SK-N-SH treated with all-trans-retinoic acid at 6 μM for 48 hours (cell line): Measurements from ENCODE around the gene HOXA6.

Source experiments
- ATAC-seq: fragments of 200-7000 bp; cut with Tn5 transposase; 3 replicates; pipeline ENCODE4 v1.9.1; 2020; ENCODE audit warnings: mild to moderate bottlenecking, moderate library complexity
- ARNTL ChIP-seq: fragments of 450-650 bp; formaldehyde crosslinking; IDR thresholded peaks from 2 replicates; pipeline ENCODE4 v1.5.0; 2020; ENCODE audit warnings: low read depth, mild to moderate bottlenecking, moderate library complexity, borderline replicate concordance
- ESRRG ChIP-seq: fragments of 250-450 bp; sonication (Bioruptor Pico); IDR thresholded peaks from 2 replicates; pipeline ENCODE4 v1.6.1; 2021; ENCODE audit warnings: mild to moderate bottlenecking
- ISL1 ChIP-seq: fragments of 250-450 bp; sonication (Bioruptor Pico); IDR thresholded peaks from 2 replicates; pipeline ENCODE4 v2.1.2; 2022; ENCODE audit warnings: mild to moderate bottlenecking, moderate library complexity
- OSR1 ChIP-seq: fragments of 250-450 bp; sonication (Bioruptor Pico); IDR thresholded peaks from 2 replicates; pipeline ENCODE4 v1.8.0; 2022; ENCODE audit warnings: moderate library complexity, mild to moderate bottlenecking, inconsistent platforms
- PPARA ChIP-seq: fragments of 250-450 bp; sonication (Bioruptor Pico); IDR thresholded peaks from 2 replicates; pipeline ENCODE4 v1.5.0; 2020; ENCODE audit warnings: mild to moderate bottlenecking, borderline replicate concordance
- RARB ChIP-seq: fragments of 250-450 bp; sonication (Bioruptor Pico); IDR thresholded peaks from 2 replicates; pipeline ENCODE4 v1.8.0; 2021; ENCODE audit warnings: mild to moderate bottlenecking, moderate library complexity
- SNAI2 ChIP-seq: fragments of 250-450 bp; sonication (Bioruptor Pico); IDR thresholded peaks from 2 replicates; pipeline ENCODE4 v1.5.0; 2020; ENCODE audit warnings: mild to moderate bottlenecking, moderate library complexity
- TCF4 ChIP-seq: fragments of 250-450 bp; sonication (Bioruptor Pico); IDR thresholded peaks from 2 replicates; pipeline ENCODE4 v1.8.0; 2021; ENCODE audit warnings: mild to moderate bottlenecking, moderate library complexity, borderline replicate concordance
- TOX ChIP-seq: fragments of 250-450 bp; sonication (Bioruptor Pico); IDR thresholded peaks from 2 replicates; pipeline ENCODE4 v1.8.0; 2021; ENCODE audit warnings: mild to moderate bottlenecking, moderate library complexity, borderline replicate concordance
- ZC3H10 ChIP-seq: fragments of 250-450 bp; sonication (Bioruptor Pico); IDR thresholded peaks from 2 replicates; pipeline ENCODE4 v1.5.1; 2021; ENCODE audit warnings: mild to moderate bottlenecking, moderate library complexity
- ZFP3 ChIP-seq: fragments of 250-450 bp; sonication (Bioruptor Pico); IDR thresholded peaks from 2 replicates; pipeline ENCODE4 v1.5.0; 2020; ENCODE audit warnings: mild to moderate bottlenecking, moderate library complexity
- ZFP30 ChIP-seq: fragments of 450-650 bp; formaldehyde crosslinking; IDR thresholded peaks from 2 replicates; pipeline ENCODE4 v1.5.0; 2022; ENCODE audit warnings: mild to moderate bottlenecking, moderate library complexity
- ZNF565 ChIP-seq: fragments of 450-650 bp; formaldehyde crosslinking; conservative IDR thresholded peaks from 2 replicates; pipeline ENCODE4 v1.5.0; 2020; ENCODE audit warnings: low read depth, mild to moderate bottlenecking, moderate library complexity
- ZNF70 ChIP-seq: fragments of 450-650 bp; formaldehyde crosslinking; IDR thresholded peaks from 2 replicates; pipeline ENCODE4 v1.5.0; 2020; ENCODE audit warnings: mild to moderate bottlenecking, moderate library complexity
- ZNF8 ChIP-seq: fragments of 450-650 bp; formaldehyde crosslinking; IDR thresholded peaks from 2 replicates; pipeline ENCODE4 v1.5.0; 2020; ENCODE audit warnings: mild to moderate bottlenecking, moderate library complexity
- TF ChIP-seq, protein P1 (sequence below): fragments of 250-450 bp; sonication (Bioruptor Pico); IDR thresholded peaks from 2 replicates; pipeline ENCODE4 v1.5.0; 2020; ENCODE audit warnings: mild to moderate bottlenecking, moderate library complexity
- TF ChIP-seq, protein P2 (sequence below): fragments of 250-450 bp; sonication (Bioruptor Pico); IDR thresholded peaks from 2 replicates; pipeline ENCODE4 v1.5.1; 2021; ENCODE audit warnings: mild to moderate bottlenecking, moderate library complexity
- TF ChIP-seq, protein P3 (sequence below): fragments of 250-450 bp; sonication (Bioruptor Pico); IDR thresholded peaks from 2 replicates; pipeline ENCODE4 v1.5.1; 2020; ENCODE audit warnings: low read depth, mild to moderate bottlenecking, moderate library complexity
- TF ChIP-seq, protein P4 (sequence below): fragments of 250-450 bp; sonication (Bioruptor Pico); IDR thresholded peaks from 2 replicates; pipeline ENCODE4 v1.8.0; 2020; ENCODE audit warnings: mild to moderate bottlenecking, moderate library complexity, borderline replicate concordance
- TF ChIP-seq, protein P5 (sequence below): fragments of 250-450 bp; sonication (Bioruptor Pico); IDR thresholded peaks from 2 replicates; pipeline ENCODE4 v1.8.0; 2021; ENCODE audit warnings: low read depth, mild to moderate bottlenecking, moderate library complexity, borderline replicate concordance

Gene HOXA6

DNA sequence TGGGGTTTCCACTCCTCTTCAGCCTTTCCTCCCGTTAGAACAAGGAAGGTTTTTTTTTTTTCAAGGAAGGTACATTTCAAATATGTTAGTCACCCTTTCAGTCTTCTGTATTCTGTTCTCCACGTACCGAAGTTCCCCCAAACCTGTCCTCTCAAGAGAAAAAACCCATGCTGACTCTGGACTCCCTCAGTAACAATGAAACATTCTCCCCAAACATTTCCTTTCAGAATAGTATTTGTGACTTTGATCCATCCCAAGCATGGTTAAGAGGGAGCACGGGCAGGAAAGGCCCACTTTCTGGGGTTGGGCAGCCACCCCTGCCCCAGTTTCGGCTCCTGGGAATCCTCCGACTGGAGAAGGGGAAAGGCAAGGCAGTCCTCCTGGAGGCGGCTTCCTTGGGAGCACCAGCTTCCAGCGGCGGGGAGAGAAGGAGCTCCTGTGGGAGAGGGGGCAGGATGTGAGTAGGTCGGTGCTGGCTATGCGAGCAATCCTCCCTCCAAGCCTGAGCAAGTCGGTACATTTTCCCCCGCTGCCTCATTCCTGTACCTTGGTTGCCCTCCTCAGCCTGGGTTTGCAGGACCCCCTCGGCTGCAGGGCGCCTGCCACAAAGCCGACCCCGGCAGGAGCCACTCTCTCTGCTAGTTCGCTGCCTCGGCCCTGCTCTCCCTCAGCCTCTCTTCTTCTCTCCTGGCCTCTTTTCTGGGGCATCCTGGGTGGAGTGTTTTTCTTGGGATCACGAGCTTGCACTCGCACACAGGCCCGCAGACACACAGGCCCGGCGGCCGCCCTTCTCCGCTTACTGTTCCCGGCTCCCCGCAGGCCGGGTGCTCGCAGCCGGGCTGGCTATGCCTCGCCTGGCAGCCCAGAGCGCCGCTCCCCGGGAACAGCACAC, 49.6 kb downstream of the HOXA6 start:
- TF ChIP-seq ZC3H10 (CRISPR knock-in tag) = no peak
- no peak for TF ChIP-seq ZNF70 (CRISPR knock-in tag)
- no peak for TF ChIP-seq OSR1 (CRISPR knock-in tag)
- TF ChIP-seq, protein P1, sequence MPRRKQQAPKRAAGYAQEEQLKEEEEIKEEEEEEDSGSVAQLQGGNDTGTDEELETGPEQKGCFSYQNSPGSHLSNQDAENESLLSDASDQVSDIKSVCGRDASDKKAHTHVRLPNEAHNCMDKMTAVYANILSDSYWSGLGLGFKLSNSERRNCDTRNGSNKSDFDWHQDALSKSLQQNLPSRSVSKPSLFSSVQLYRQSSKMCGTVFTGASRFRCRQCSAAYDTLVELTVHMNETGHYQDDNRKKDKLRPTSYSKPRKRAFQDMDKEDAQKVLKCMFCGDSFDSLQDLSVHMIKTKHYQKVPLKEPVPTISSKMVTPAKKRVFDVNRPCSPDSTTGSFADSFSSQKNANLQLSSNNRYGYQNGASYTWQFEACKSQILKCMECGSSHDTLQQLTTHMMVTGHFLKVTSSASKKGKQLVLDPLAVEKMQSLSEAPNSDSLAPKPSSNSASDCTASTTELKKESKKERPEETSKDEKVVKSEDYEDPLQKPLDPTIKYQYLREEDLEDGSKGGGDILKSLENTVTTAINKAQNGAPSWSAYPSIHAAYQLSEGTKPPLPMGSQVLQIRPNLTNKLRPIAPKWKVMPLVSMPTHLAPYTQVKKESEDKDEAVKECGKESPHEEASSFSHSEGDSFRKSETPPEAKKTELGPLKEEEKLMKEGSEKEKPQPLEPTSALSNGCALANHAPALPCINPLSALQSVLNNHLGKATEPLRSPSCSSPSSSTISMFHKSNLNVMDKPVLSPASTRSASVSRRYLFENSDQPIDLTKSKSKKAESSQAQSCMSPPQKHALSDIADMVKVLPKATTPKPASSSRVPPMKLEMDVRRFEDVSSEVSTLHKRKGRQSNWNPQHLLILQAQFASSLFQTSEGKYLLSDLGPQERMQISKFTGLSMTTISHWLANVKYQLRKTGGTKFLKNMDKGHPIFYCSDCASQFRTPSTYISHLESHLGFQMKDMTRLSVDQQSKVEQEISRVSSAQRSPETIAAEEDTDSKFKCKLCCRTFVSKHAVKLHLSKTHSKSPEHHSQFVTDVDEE (CRISPR knock-in tag) = no peak
- TF ChIP-seq ZFP30 (CRISPR knock-in tag) = no peak
- no peak for TF ChIP-seq SNAI2 (CRISPR knock-in tag)
- TF ChIP-seq PPARA (CRISPR knock-in tag) = no peak
- TF ChIP-seq TOX = no peak
- TF ChIP-seq ARNTL = no peak
- TF ChIP-seq, protein P2, sequence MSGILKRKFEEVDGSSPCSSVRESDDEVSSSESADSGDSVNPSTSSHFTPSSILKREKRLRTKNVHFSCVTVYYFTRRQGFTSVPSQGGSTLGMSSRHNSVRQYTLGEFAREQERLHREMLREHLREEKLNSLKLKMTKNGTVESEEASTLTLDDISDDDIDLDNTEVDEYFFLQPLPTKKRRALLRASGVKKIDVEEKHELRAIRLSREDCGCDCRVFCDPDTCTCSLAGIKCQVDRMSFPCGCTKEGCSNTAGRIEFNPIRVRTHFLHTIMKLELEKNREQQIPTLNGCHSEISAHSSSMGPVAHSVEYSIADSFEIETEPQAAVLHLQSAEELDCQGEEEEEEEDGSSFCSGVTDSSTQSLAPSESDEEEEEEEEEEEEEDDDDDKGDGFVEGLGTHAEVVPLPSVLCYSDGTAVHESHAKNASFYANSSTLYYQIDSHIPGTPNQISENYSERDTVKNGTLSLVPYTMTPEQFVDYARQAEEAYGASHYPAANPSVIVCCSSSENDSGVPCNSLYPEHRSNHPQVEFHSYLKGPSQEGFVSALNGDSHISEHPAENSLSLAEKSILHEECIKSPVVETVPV = no peak
- TF ChIP-seq, protein P3, sequence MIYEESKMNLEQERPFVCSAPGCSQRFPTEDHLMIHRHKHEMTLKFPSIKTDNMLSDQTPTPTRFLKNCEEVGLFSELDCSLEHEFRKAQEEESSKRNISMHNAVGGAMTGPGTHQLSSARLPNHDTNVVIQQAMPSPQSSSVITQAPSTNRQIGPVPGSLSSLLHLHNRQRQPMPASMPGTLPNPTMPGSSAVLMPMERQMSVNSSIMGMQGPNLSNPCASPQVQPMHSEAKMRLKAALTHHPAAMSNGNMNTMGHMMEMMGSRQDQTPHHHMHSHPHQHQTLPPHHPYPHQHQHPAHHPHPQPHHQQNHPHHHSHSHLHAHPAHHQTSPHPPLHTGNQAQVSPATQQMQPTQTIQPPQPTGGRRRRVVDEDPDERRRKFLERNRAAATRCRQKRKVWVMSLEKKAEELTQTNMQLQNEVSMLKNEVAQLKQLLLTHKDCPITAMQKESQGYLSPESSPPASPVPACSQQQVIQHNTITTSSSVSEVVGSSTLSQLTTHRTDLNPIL = no peak
- TF ChIP-seq, protein P4, sequence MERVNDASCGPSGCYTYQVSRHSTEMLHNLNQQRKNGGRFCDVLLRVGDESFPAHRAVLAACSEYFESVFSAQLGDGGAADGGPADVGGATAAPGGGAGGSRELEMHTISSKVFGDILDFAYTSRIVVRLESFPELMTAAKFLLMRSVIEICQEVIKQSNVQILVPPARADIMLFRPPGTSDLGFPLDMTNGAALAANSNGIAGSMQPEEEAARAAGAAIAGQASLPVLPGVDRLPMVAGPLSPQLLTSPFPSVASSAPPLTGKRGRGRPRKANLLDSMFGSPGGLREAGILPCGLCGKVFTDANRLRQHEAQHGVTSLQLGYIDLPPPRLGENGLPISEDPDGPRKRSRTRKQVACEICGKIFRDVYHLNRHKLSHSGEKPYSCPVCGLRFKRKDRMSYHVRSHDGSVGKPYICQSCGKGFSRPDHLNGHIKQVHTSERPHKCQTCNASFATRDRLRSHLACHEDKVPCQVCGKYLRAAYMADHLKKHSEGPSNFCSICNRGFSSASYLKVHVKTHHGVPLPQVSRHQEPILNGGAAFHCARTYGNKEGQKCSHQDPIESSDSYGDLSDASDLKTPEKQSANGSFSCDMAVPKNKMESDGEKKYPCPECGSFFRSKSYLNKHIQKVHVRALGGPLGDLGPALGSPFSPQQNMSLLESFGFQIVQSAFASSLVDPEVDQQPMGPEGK (CRISPR knock-in tag) = no peak
- no peak for TF ChIP-seq RARB (CRISPR knock-in tag)
- TF ChIP-seq ZFP3 (CRISPR knock-in tag) = no peak
- TF ChIP-seq ISL1 (CRISPR knock-in tag) = no peak
- TF ChIP-seq ZNF8 (CRISPR knock-in tag) = no peak
- no peak for TF ChIP-seq ESRRG (CRISPR knock-in tag)
- TF ChIP-seq TCF4 (CRISPR knock-in tag) = no peak
- no peak for TF ChIP-seq ZNF565 (CRISPR knock-in tag)
- TF ChIP-seq, protein P5, sequence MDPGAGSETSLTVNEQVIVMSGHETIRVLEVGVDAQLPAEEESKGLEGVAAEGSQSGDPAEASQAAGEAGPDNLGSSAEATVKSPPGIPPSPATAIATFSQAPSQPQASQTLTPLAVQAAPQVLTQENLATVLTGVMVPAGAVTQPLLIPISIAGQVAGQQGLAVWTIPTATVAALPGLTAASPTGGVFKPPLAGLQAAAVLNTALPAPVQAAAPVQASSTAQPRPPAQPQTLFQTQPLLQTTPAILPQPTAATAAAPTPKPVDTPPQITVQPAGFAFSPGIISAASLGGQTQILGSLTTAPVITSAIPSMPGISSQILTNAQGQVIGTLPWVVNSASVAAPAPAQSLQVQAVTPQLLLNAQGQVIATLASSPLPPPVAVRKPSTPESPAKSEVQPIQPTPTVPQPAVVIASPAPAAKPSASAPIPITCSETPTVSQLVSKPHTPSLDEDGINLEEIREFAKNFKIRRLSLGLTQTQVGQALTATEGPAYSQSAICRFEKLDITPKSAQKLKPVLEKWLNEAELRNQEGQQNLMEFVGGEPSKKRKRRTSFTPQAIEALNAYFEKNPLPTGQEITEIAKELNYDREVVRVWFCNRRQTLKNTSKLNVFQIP = no peak
- ATAC-seq = peak; percentile 39; the same call in 2 of the 3 replicates

- ATAC-seq = no peak
- TF ChIP-seq, protein P2 = no peak
- no peak for TF ChIP-seq ZNF565 (CRISPR knock-in tag)
- TF ChIP-seq, protein P3 = no peak
- TF ChIP-seq SNAI2 (CRISPR knock-in tag) = no peak
- TF ChIP-seq ESRRG (CRISPR knock-in tag) = no peak
- TF ChIP-seq ZNF8 (CRISPR knock-in tag) = no peak
- no peak for TF ChIP-seq RARB (CRISPR knock-in tag)
- TF ChIP-seq, protein P5 = no peak
- no peak for TF ChIP-seq PPARA (CRISPR knock-in tag)
- TF ChIP-seq ARNTL = no peak
- TF ChIP-seq ZFP30 (CRISPR knock-in tag) = no peak
- TF ChIP-seq TOX = no peak
Observed at GRCh38 chr7:27096768-27097514, 50.6 kb downstream of the HOXA6 start.
